Tibial artery (tissue), 4 donors: Measurements from ENCODE around the gene EYA3.

Experiments used
- DNase-seq, 2 donors: peaks; one replicate each; pipeline ENCODE4 v3.0.0-alpha.2; 2019
- H3K27ac ChIP-seq, 2 donors: fragments of 200-600 bp; sonication (generic) in 1 of 2; 1 replicate in 1 of 2; 2 replicates in 1 of 2; pipeline ENCODE4 v1.5.1; 2018 to 2019; ENCODE audit warnings: mild to moderate bottlenecking in 1 of 2
- H3K27me3 ChIP-seq, 2 donors: fragments of 200-600 bp; sonication (generic) in 1 of 2; one replicate each; pipeline versions ENCODE4 v1.5.1 to v1.6.0; 2016 to 2019
- H3K36me3 ChIP-seq, 3 donors: fragments of 200-600 bp; sonication (generic) in 2 of 3; one replicate each; pipeline ENCODE4 v1.5.1; 2016 to 2019; ENCODE audit warnings: mild to moderate bottlenecking in 2 of 3
- H3K4me1 ChIP-seq, 4 donors: fragments of 200-600 bp; sonication (generic) in 2 of 4; 1 replicate in 3 of 4; 2 replicates in 1 of 4; pipeline ENCODE4 v1.5.1; 2016 to 2019
- H3K4me3 ChIP-seq, 2 donors: fragments of 200-600 bp; sonication (generic) in 1 of 2; 1 replicate in 1 of 2; 2 replicates in 1 of 2; pipeline ENCODE4 v1.5.1; 2018 to 2019; ENCODE audit warnings: mild to moderate bottlenecking in 2 of 2
- H3K9me3 ChIP-seq, 3 donors: fragments of 200-600 bp; sonication (generic) in 1 of 3; one replicate each; pipeline ENCODE4 v1.5.1; 2016 to 2019
- CTCF ChIP-seq, 2 experiments: fragments of 200-600 bp in 1 of 2; fragments of 450-650 bp in 1 of 2; IDR thresholded peaks; one replicate each; pipeline ENCODE4 v1.5.1; 2017 to 2019; ENCODE audit warnings: antibody characterized with exemption in 2 of 2, mild to moderate bottlenecking in 1 of 2, moderate library complexity in 1 of 2
- intact Hi-C: fragments of 100-400 bp; cut with DNase I; formaldehyde crosslinking; loops from one replicate; pipeline ENCODE4 v1.15.0; 2023; ENCODE audit warnings: low total_unique reads

Gene EYA3

GRCh38 chr1:27940297-27940696 lies 148.1 kb downstream of the EYA3 start:
- H3K27me3 ChIP-seq: peaks cover 0 to 14% of the 10 kb centered on the region in 2 donors
- H3K4me1 ChIP-seq: peaks cover 0 to 5% (median 0%) of the 10 kb centered on the region in 4 donors
- H3K4me3 ChIP-seq: no peak overlapping the region
- intact Hi-C loops: no loop called here
- peak in 1 of 2 donors; percentile 65 for DNase-seq
- H3K36me3 ChIP-seq: no peaks in the 10 kb centered on the region
- H3K9me3 ChIP-seq: no peaks in the 10 kb centered on the region
- H3K27ac ChIP-seq: no peak overlapping the region
- peak in 1 of 2 experiments; percentile 17 for TF ChIP-seq CTCF (IDR thresholded peaks at IDR 0.05)

- TF ChIP-seq CTCF (IDR thresholded peaks at IDR 0.05): no peak
- H3K27ac ChIP-seq: no peak overlapping the region
- H3K36me3 ChIP-seq: no peaks in the 10 kb centered on the region
- H3K27me3 ChIP-seq: peaks cover 0 to 24% of the 10 kb centered on the region in 2 donors
- H3K4me1 ChIP-seq: peaks cover 0 to 13% (median 3%) of the 10 kb centered on the region in 4 donors
- no peak for DNase-seq
- intact Hi-C loops: no loop called here
- no peak overlapping the region for H3K4me3 ChIP-seq
- no peaks in the 10 kb centered on the region for H3K9me3 ChIP-seq
These were observed 149.9 kb downstream of the EYA3 start for GRCh38 chr1:27938488-27938887.

GRCh38 chr1:27937524-27937836 lies 150.9 kb downstream of the EYA3 start:
- peaks cover 0 to 24% of the 10 kb centered on the region in 2 donors for H3K27me3 ChIP-seq
- no peak for DNase-seq
- H3K4me3 ChIP-seq: no peak overlapping the region
- H3K27ac ChIP-seq: no peak overlapping the region
- intact Hi-C loops: no loop called here
- no peak for TF ChIP-seq CTCF (IDR thresholded peaks at IDR 0.05)
- no peaks in the 10 kb centered on the region for H3K9me3 ChIP-seq
- H3K36me3 ChIP-seq: no peaks in the 10 kb centered on the region
- peaks cover 0 to 13% (median 3%) of the 10 kb centered on the region in 4 donors for H3K4me1 ChIP-seq

- DNase-seq: no peak
- Histone ChIP-seq H3K4me1 (peaks cover 0 to 13% (median 3%) of the 10 kb centered on the region in 4 donors), H3K9me3 (no peaks in the 10 kb centered on the region), H3K27ac (no peak overlapping the region), H3K27me3 (peaks cover 0 to 28% of the 10 kb centered on the region in 2 donors), H3K36me3 (no peaks in the 10 kb centered on the region), H3K4me3 (no peak overlapping the region)
- intact Hi-C loops: no loop called here
- TF ChIP-seq CTCF (IDR thresholded peaks at IDR 0.05): no peak
These were observed 152.0 kb downstream of the EYA3 start for GRCh38 chr1:27936370-27936769.

GRCh38 chr1:27935721-27936120 lies 152.7 kb downstream of the EYA3 start:
- Histone ChIP-seq H3K4me3 (no peak overlapping the region), H3K4me1 (peaks cover 0 to 13% (median 3%) of the 10 kb centered on the region in 4 donors), H3K9me3 (no peaks in the 10 kb centered on the region), H3K27me3 (peaks cover 0 to 28% of the 10 kb centered on the region in 2 donors), H3K36me3 (no peaks in the 10 kb centered on the region), H3K27ac (no peak overlapping the region)
- intact Hi-C loops: no loop called here
- DNase-seq: no peak
- TF ChIP-seq CTCF (IDR thresholded peaks at IDR 0.05): no peak
